Aorta (tissue), 5 donors: ENCODE measurements around the gene MINDY3. TPM values are rescaled to one million over a fixed set of nuclear protein-coding genes. Genes with fewer than 3 reads are reported as not detected.
A peak's percentile ranks its signal among the peaks of the same experiment; 100 is the strongest.

Experiments used
- ATAC-seq: fragments of 200-7000 bp; cut with Tn5 transposase; one replicate; pipeline ENCODE4 v1.9.1; 2022; ENCODE audit warnings: moderate library complexity; ENCODE audit not compliant: low FRiP score
- DNase-seq, 2 donors: peaks; one replicate each; pipeline ENCODE4 v3.0.0-alpha.2; 2020
- H3K27ac ChIP-seq, 2 donors: one replicate each; pipeline ENCODE4 v1.5.1; 2013; ENCODE audit warnings: low read length in 2 of 2, mild to moderate bottlenecking in 2 of 2, moderate library complexity in 2 of 2, control low read depth in 1 of 2, inconsistent platforms in 1 of 2, low read depth in 1 of 2
- H3K27me3 ChIP-seq, 2 donors: one replicate each; pipeline ENCODE4 v1.6.1; 2013; ENCODE audit warnings: control low read depth in 1 of 2, low read length in 1 of 2, mild to moderate bottlenecking in 1 of 2, moderate library complexity in 1 of 2; ENCODE audit not compliant: insufficient read depth in 2 of 2, control insufficient read depth in 1 of 2
- H3K36me3 ChIP-seq, 2 donors: one replicate each; pipeline ENCODE4 v1.6.1; 2013; ENCODE audit warnings: control low read depth in 1 of 2, low read length in 1 of 2, mild to moderate bottlenecking in 1 of 2; ENCODE audit not compliant: insufficient read depth in 2 of 2, control insufficient read depth in 1 of 2
- H3K4me1 ChIP-seq, 2 donors: one replicate each; pipeline ENCODE4 v1.6.1; 2013; ENCODE audit warnings: low read length in 2 of 2, control low read depth in 1 of 2, mild to moderate bottlenecking in 1 of 2, moderate library complexity in 1 of 2; ENCODE audit not compliant: insufficient read depth in 2 of 2, control insufficient read depth in 1 of 2
- H3K4me3 ChIP-seq, 2 donors: one replicate each; pipeline ENCODE4 v1.5.1; 2013; ENCODE audit warnings: low read length in 2 of 2, control low read depth in 1 of 2, mild to moderate bottlenecking in 1 of 2
- H3K9me3 ChIP-seq: one replicate; pipeline ENCODE4 v1.6.1; 2013; ENCODE audit warnings: mild to moderate bottlenecking, low read length; ENCODE audit not compliant: control insufficient read depth
- WGBS, 2 donors: extraction: QIAGEN DNeasy Blood & Tissue Kit; methylation state at CpG; one replicate each; pipeline ENCODE4 v1.1.7; 2013; 5-methylcytosine and 5-hydroxymethylcytosine counted together
- intact Hi-C, 2 donors: fragments of 100-400 bp; cut with DNase I; formaldehyde crosslinking; loops; one replicate each; pipeline versions ENCODE4 v1.14.2 to v1.15.0; 2022
- polyA plus RNA-seq, 2 donors: library from polyadenylated mRNA; stranded (reverse); fragments of 200-250 nt; gene quantifications; one replicate each; pipeline ENCODE4 v1.2.3, GENCODE V29; 2013
- total RNA-seq, 2 donors: library from RNA; stranded (reverse); fragmentation: NEBNext Ultra II Directional; extraction: Animal tissue kit (Norgen Biotek cat#: 25700); gene quantifications; one replicate each; pipeline ENCODE4 v1.2.1, GENCODE V29; 2021
- donor health status: healthy with polysubstance abuse.
- donor health status: Bipolar disorder and iron deficiency.
- donor health status: DM: no; HTN: no; CAD: no.
- donor health status: DM: no; HTN: no; CAD: no.
- donor health status: DM: yes; HTN: yes; CAD: no.

Gene MINDY3
- total and polyA plus RNA-seq, 4 donors, result 24.9 to 81.1 (median 36.7) TPM

GRCh38 chr10:15824498-15824897 is 35.8 kb downstream of the MINDY3 start:
- Histone ChIP-seq H3K27me3 (no peaks in the 10 kb centered on the region), H3K27ac (no peak overlapping the region), H3K9me3 (no peaks in the 10 kb centered on the region), H3K4me3 (no peak overlapping the region), H3K36me3 (peaks cover 0 to under 1% of the 10 kb centered on the region in 2 donors), H3K4me1 (peaks cover 0 to 4% of the 10 kb centered on the region in 2 donors)
- ATAC-seq, result no peak
- WGBS, 2 donors, result 24 to 39% methylated on average over 1 of the region's 1 CpG
- intact Hi-C loops, result loop anchor here (2.0 to 5.0 kb wide), 4 partner anchors 37 to 392 kb away; no protein-coding TSS in a partner anchor
- no peak for DNase-seq

DNA sequence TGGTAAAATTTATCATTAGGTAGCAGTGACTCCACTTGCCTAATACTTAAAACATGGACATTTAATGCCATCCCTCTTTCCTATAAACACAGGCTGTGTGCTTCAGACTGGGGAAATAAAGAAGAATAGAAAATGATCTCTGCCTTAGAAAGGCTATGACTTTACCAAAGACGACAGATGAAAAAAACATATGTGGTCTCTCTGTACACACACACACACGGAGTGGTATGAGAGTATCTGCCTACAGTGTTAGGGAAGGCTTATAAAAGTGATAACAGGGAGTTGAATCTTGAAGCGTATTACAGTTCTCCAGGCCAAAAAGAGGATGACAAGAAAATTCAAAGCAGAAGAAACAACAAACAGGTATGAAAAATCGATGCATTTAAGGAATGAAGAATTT is 38.2 kb downstream of the MINDY3 start:
- Histone ChIP-seq H3K4me3 (no peak overlapping the region), H3K36me3 (no peaks in the 10 kb centered on the region), H3K27ac (no peak overlapping the region), H3K27me3 (no peaks in the 10 kb centered on the region), H3K4me1 (peaks cover 2 to 6% of the 10 kb centered on the region in 2 donors), H3K9me3 (no peaks in the 10 kb centered on the region)
- intact Hi-C loops, result loop anchor here in 1 of 2 donors (5.0 kb wide), 3 partner anchors 35 to 390 kb away; no protein-coding TSS in a partner anchor
- WGBS, 2 donors, result 54 to 56% methylated on average over 4 of the region's 4 CpGs
- DNase-seq (no peak), ATAC-seq (no peak)

- Histone ChIP-seq H3K27me3 (no peaks in the 10 kb centered on the region), H3K27ac (no peak overlapping the region), H3K4me1 (peaks cover 2 to 6% of the 10 kb centered on the region in 2 donors), H3K36me3 (no peaks in the 10 kb centered on the region), H3K9me3 (no peaks in the 10 kb centered on the region), H3K4me3 (no peak overlapping the region)
- DNase-seq (no peak), ATAC-seq (no peak)
- 17 to 26% methylated on average over 3 of the region's 3 CpGs for WGBS, 2 donors
- intact Hi-C loops, result loop anchor here (2.0 to 5.0 kb wide), 4 partner anchors 34 to 389 kb away; no protein-coding TSS in a partner anchor
Observed at GRCh38 chr10:15821046-15821683, 39.1 kb downstream of the MINDY3 start.

DNA sequence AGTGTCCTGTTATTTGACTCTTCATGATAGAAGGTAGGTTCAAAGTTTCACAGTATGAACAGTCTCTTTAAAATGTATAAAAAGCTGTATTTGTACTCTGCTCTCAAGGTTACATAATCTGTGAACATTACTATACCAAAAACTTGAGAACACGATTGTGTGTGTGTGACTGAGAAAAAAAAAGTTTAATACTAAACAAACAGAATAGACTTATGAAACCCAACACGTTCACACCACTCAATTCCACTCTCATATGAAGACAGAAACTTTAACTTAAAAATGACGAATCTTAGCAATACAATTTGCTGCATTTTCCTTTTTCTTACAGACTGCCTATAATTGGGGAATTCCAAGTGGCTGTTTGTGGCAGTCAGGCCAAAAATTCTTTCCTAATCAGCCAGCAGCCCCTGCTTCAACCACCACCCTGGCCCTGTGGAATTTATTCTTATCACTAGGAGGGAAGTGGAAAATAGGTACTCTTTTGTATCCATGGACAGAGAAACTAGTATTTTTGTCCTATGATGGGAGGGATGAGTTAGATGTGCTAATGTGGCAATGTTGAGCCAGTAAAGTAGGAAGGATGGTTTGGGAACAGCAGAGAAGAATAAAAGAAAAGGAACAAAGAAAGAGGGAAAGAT is 42.8 kb downstream of the MINDY3 start:
- Histone ChIP-seq H3K36me3 (no peaks in the 10 kb centered on the region), H3K9me3 (no peaks in the 10 kb centered on the region), H3K4me3 (no peak overlapping the region), H3K27me3 (no peaks in the 10 kb centered on the region), H3K4me1 (peaks cover 6 to 10% of the 10 kb centered on the region in 2 donors), H3K27ac (peak overlapping the region in 1 of 2 donors; percentile 90)
- DNase-seq, result no peak
- no peak for ATAC-seq
- intact Hi-C loops, result no loop called here
- WGBS, 2 donors, result 5% methylated on average over 3 of the region's 3 CpGs

GRCh38 chr10:15815242-15815885 is 44.9 kb downstream of the MINDY3 start:
- no peak overlapping the region for H3K4me3 ChIP-seq
- WGBS, 2 donors, result 81 to 84% methylated on average over 6 of the region's 6 CpGs
- ATAC-seq (no peak), DNase-seq (no peak)
- peaks cover 2 to 13% of the 10 kb centered on the region in 2 donors for H3K4me1 ChIP-seq
- no peaks in the 10 kb centered on the region for H3K36me3 ChIP-seq
- H3K27ac ChIP-seq, result peak overlapping the region in 1 of 2 donors; percentile 70
- H3K27me3 ChIP-seq, result no peaks in the 10 kb centered on the region
- H3K9me3 ChIP-seq, result no peaks in the 10 kb centered on the region
- intact Hi-C loops, result no loop called here

- H3K27me3 ChIP-seq, result no peaks in the 10 kb centered on the region
- DNase-seq (no peak), ATAC-seq (no peak)
- no peak overlapping the region for H3K4me3 ChIP-seq
- H3K36me3 ChIP-seq, result no peaks in the 10 kb centered on the region
- peak overlapping the region; percentile 17 to 28 for H3K27ac ChIP-seq
- intact Hi-C loops, result no loop called here
- H3K9me3 ChIP-seq, result no peaks in the 10 kb centered on the region
- WGBS, 2 donors, result 93 to 95% methylated on average over 6 of the region's 6 CpGs
- peaks cover 2 to 13% of the 10 kb centered on the region in 2 donors for H3K4me1 ChIP-seq
Observed at GRCh38 chr10:15814565-15814964, 45.7 kb downstream of the MINDY3 start.

- H3K4me1 ChIP-seq, result peaks cover 2 to 13% of the 10 kb centered on the region in 2 donors
- no peak for ATAC-seq
- no peak overlapping the region for H3K27ac ChIP-seq
- H3K9me3 ChIP-seq, result no peaks in the 10 kb centered on the region
- 83 to 91% methylated on average over 3 of the region's 3 CpGs for WGBS, 2 donors
- H3K27me3 ChIP-seq, result no peaks in the 10 kb centered on the region
- no peak overlapping the region for H3K4me3 ChIP-seq
- DNase-seq, result no peak
- H3K36me3 ChIP-seq, result no peaks in the 10 kb centered on the region
- intact Hi-C loops, result no loop called here
Observed at GRCh38 chr10:15813415-15813814, 46.9 kb downstream of the MINDY3 start.

DNA sequence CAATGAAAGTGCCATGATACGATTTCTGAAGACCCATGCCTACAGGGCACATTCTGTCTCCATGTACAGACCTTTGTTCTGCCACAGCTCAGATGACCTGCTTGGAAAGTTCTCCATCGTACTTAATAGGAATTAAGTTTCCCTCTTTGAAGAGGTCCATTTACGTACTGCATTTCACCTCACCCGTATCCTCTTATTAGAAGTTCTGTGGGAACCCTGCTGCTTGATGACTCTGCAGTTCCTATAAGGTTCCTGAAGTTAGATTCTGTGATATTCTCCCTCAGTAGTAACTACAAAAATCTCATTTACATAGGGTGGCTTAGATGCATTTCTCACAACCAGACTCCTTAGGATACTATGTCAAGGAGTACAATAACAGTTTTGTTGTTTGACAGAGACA is 50.9 kb downstream of the MINDY3 start:
- DNase-seq (no peak), ATAC-seq (no peak)
- peaks cover 0 to 2% of the 10 kb centered on the region in 2 donors for H3K36me3 ChIP-seq
- no peaks in the 10 kb centered on the region for H3K27me3 ChIP-seq
- 94 to 95% methylated on average over 4 of the region's 4 CpGs for WGBS, 2 donors
- no peak overlapping the region for H3K27ac ChIP-seq
- no peak overlapping the region for H3K4me3 ChIP-seq
- intact Hi-C loops, result no loop called here
- no peaks in the 10 kb centered on the region for H3K9me3 ChIP-seq
- H3K4me1 ChIP-seq, result peaks cover 0 to 11% of the 10 kb centered on the region in 2 donors
